Hematopoietic multipotent progenitor cell treated with erythropoietin and hydrocortisone succinate and interleukin-3 and kit ligand, for 8 days (in vitro differentiated cells): ENCODE data around the gene FERMT3.
"Not testable (repeated sequence)": the region's sequence is repeated elsewhere in the genome, so short reads cannot be mapped to it uniquely, and the experiment has no call there.

ENCODE experiments used
- DNase-seq: peaks from one replicate; pipeline ENCODE4 v3.0.0-alpha.2; 2015

Gene FERMT3

DNA sequence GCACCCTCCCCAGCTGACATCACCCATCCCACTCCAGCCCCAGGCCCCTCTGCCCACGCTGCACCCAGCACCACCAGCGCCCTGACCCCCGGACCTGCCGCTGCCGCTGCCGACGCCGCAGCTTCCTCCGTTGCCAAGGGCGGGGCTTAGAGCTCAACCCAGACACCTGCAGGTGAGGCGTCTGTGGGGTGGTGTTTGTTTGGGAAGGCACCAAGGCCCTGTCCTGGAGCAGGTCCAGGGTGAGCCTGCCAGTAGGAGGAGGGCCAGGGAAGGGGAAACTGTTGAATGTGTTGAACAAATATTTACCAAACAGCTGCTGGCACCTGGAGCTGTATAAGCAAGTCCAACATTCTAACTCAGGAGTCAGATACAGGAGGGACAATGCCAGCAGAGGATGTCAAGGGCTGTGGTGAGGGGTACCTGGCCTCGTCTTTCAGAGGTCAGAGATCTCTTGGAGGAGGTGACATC lies 31.0 kb downstream of the FERMT3 start:
- no peak for DNase-seq

DNA sequence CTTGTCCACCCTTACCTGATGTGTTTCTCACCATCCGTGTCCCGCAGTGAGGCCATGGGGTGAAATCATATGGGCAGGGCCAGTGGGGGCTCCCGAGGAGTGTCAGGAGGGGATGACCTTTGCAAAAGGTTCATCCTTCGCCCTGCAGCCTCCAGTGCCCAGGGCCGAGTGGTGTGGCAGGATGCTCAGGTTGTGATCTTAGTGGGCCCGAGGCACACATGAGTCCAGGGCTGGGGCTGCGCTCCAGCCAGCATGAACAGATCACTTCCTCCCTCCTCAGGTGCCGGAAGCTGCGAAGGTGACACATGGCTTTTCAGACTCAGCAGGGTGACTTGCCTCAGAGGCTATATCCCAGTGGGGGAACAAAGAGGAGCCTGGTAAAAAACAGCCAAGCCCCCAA lies 31.6 kb downstream of the FERMT3 start:
- DNase-seq, result no peak

DNA sequence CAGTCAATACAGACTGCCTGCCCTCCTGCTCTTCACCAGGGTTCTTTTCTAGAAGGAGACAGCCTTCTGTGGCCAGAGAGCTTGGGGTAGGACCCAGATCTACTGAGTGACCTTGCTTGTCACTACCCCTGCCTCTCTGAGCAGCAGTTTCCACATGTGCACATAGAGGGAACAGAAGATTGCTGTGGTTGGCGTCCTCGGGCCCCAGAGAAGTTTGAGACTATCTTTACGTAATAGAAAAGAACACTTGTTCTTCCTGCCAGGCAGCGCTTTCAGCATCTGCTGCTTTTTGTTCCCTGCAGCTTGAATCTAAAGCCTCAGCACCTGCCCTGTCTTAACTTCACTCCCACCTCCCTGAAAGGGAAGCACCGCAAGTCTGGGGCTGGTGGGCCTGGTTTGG lies 32.5 kb downstream of the FERMT3 start:
- DNase-seq, result no peak

DNA sequence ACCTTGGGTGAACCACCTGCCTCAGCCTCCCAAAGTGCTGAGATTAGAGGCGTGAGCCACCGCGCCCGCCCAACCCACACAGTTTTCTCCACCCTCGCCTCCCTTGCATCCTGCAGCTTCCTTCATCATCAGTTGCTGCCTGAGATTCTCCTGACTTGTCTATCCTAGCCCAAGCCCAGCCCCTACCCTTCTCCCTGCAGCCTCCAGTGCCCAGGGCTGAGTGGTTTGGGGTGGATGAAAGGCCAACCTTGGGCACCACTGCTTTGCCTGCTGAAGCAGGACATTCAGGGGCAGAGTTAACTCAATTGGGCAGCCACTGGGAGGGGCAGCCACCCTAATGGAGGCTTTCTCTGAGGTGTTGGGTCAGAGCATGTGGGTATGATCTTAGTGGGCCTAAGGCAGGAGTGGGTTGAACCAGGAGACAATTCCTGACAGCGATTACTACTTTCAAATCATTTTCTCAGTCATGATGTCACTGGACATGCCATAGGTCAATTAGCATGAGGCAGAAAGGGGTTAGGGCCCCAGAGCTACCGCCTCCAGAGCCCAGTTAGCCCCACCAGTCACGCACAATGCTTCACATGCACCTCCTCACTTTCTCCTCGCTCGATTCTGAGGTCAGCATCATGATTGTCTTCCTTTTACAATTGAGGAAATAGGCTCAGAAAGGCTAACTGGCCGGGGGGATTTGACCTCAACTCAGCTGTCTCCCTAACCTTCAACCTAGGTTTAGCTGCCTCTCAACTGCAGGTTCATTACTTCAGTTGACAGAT lies 33.3 kb downstream of the FERMT3 start:
- DNase-seq, result no peak

DNA sequence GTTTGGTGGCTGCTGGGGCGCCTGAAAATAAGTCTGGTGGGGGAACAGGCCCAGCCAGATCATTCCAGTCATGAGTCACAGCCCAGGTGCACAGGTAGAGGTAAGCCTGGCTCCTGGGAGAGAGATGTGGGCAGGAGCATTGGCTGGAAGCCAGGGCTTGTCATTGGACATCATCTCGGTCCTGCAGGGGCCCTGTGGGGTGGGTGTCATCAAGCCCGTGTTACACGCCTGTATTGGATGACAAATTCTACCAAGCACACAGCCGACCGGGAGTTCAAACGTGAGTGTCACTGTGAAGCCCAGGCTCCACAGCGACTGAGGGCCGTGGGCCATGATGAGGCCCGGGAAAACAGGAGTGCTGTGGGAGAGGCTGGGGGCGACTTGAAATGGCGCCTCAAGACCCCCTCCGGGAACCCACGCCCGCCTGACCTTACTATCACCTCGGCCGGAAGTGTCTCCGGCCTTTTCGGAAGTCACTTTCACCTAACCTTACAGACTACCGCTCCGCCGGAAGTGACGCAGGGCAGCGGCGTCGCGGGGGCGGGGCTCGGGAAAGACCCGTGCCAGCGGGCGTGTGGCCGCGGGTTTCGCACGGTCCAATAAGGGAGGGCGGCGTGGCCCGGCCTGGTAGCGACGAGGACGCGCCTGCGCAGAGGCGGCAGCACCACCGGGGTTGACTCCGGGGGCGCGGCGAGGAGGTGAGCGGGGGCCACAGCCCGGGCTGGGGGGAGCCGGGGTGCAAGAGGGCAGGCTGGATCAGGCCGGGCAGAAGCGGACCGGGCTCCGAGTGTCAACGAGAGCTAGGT lies 34.1 kb downstream of the FERMT3 start, which contains the start of gene FKBP2:
Gene FKBP2, plus strand, starts transcription at position 661 of the 806 bp plus-strand sequence. CDS start 1,293 bp downstream, outside the sequence.
- DNase-seq, result peak; percentile 97

DNA sequence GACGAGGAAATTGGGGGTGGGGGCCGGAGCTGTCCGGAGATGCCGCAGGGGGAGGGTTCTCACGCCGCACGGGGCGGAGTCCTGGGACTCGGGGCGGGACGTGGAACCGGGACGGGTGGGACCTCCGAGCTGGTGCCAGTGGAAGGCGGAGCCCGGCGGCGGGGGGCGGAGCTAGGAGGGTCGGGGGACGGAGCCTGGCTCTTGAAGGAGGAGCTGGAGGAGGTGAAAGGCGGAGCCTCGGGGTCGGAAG lies 34.6 kb downstream of the FERMT3 start:
- no peak for DNase-seq

DNA sequence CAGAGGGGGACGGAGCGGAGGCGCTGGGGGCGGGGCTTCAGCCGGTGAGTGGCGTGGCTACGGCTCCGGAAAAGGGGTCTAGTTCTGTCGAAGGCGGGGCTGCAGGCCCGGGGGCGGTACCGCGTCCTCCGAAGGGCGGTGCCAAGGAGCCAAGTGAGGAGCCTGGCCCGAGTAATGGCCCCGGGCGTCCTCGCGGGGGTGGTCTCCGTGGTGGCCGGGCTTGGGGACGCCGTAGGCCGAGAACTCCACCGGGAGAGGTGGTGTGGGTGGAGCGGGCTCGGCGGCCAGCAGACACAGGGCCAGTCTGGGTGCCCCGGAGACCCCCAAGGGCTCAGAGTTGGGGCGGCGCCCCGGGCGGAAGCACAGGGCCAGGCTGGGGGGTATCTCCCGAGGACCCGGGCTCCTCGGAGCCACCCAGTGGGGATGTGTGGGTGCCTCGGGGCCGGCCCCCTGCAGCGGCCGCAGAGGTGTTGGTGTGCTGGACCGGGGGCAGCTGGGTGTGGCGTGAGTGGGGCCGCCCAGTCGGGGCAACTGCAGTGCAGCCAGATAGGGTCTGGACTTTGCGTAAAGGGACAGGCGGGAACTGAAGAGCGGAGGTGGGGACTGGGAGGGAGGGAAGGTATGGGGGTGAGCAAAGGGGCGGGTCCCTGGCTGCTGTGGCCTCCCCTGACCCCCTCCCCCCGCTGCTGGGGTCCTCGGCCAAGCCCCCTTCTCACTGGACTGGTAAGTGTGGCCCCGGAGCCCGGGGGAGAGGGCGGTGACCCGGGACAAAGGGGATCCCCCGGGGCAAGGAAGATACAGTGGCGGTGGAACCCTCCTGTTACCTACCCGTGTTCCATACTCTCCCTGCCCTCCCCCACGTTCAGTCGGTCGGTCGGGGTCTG lies 35.2 kb downstream of the FERMT3 start:
- peak; percentile 98 for DNase-seq

DNA sequence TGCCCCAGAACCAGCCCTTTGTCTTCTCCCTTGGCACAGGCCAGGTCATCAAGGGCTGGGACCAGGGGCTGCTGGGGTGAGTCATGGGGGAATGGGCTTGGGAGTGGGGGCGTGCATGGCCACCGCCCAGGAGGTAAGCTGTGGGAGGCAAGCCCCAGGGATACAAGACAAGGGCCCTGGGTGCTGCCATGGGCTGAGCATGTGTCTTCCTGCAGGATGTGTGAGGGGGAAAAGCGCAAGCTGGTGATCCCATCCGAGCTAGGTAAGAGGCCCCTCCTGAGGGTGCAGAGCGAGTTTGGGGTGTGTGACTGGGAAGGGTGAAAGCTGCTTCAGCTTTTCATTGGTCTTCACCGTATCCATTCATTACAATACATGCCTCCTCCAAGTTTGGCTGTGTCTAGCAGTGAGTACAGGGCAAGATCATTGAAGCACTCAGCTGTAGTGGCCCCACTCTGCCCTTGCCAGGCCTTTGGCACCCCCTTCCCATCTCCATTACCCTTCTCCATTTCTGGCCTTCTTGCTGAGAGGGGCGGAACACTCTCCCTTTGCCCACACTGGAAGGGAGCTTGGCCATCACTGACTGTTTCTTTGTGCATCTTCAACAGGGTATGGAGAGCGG lies 36.8 kb downstream of the FERMT3 start:
- no peak for DNase-seq

DNA sequence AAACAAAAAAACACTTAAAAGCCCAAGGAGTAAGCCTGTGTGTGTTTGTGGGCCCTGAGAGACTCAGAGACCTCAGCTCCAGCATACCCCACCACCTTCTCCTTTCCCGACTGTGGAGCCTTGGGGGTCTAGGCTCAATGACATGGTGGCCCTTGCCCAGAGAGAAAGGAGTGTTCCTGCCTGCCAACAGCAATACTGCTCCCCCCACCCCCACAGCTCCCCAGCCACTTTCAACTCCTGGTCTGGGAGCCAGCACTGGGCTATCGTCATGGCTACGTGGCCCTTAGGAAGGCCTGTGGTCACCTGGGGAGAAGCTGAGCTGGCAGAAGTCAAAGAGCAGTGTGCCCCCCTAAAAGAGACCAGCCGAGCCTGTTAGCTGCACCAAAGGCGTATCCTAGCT lies 37.6 kb downstream of the FERMT3 start:
- DNase-seq, result no peak

DNA sequence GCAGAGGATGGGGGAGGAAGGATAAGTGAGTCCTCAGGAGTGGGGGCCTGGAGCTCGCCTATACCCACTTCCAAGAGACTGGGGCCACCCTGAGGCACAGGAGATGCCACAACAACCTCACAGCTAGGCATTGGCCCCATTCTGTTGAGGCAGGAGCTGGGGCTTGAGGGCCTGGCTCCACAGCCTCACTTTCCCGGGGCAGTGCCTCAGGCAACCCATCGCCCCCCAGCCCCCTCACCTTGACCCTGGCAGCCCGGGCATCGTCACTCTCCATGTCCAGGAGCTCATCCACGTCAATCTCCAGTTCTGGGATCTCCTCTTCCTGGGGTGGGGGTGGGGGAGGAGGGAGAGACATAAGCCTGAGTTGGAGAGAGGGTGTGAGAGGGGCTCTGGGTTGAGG lies 38.4 kb downstream of the FERMT3 start:
- no peak for DNase-seq

DNA sequence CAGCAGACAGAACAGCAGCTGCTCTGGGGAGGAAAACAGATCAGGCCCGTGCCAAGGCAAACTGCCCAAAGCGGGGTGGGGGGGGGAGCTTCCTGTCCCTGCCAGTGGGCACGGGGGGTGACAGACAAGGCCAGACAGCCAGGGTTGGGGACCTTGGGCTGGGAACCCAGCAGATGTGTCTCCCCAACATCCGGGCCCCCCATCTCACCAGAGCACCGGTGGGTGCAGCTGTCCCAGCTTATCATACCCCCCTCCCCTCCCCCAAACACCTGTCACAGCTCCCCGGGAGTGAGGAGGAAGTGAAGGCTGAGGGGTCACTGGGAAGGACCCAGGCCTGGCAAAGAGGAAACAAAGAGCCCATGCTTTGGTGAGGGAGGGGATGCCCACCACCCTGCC lies 38.9 kb downstream of the FERMT3 start:
- no peak for DNase-seq

DNA sequence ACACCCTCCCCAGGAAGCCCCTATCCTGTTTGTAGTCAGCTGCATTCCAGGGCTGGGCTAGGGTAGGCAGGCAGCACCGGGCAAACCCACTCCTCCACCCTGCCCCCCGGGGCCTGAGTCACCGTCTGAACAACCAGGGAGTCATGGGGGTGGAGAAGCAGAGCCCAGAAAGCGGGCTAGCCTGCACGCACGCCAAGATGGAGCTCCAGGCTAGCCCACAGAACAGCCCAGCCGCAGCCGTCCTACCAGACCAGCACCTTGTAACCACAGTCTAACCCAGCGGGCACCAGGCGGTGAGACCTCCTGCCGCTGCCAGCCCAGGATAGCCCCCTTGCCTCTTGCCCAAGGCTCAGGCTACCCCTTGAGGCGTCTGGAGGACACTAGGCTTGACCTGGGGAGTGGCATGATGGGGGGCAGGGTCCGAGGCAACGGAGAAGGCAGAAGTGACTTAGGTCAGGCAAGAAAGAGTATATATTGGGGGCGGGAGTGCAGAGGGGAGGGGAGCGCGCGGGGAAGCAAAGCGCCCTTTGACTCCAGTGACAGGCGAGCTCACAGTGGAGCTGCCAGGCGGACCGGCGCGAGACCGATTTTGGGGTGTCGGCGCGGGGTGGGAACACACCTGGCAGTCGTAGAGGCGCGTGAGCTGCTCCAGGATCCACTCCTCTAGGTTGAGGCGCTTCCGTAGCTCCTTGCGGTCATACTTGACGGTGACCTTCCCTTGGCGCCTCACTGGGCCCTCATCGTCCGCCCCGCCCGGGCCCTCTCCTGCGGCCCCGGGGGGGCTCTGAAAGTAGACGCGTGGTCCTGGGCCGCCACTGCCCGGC lies 39.5 kb downstream of the FERMT3 start:
- DNase-seq, result peak; percentile 82

DNA sequence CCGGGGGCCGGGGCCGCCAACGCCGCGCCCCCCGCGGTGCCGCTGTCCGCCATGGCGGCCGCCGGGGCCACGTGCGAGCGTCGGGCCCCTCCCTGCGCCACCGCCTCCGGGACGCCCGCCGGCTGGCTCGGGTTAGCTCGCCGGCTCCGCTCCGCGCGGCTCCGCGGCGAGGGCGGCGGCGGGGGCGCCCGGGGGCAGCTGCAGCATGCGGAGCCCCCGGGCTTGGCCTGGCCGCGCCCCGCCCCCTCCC lies 40.0 kb downstream of the FERMT3 start:
- not testable (repeated sequence) for DNase-seq

DNA sequence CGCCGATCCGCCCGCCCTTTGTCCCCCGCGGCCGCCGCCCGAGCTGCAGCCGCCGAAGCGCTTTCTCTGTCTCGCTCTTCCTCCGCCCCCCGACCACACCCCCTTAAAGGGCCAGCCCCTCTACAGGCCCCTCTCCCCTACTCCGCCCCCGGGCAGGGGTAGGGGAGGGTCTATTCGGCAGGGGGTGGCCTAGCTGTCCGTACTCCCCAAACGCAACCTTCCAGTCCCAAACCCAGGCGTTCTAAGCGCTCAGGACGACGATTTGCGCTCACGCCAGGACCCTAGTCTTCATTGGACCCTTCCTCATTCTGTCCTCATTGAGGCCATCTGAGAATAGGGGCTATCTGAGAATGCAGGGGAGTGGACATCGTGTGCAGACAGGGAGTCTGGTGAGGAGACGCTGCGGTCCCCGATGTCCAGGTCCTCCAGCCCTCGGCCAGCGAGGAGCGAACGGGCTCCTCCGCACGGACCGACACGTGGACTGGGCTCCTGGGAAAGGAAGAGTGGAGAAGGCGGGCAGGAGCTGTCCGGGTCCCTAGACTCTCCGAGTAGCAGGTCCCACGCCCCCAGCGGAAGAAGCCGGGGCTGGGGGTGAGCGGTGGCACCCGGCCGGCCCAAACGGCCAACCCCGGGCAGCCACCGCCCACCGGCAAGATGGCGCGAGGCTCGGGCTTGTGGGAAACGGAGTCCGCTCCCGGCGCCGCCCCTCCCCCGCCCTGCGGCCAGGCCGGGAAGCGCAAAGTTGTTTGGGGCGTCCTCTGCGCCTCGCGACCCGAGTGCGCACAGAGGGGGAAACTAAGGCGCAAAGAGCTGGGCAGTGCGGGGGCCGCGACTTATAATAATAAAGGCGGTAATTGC lies 40.6 kb downstream of the FERMT3 start, which contains the start of gene PPP1R14B:
Gene PPP1R14B, minus strand, starts transcription at position 73 of the 858 bp plus-strand sequence. CDS start 270 bp downstream, outside the sequence.
- peak; percentile 89 for DNase-seq

DNA sequence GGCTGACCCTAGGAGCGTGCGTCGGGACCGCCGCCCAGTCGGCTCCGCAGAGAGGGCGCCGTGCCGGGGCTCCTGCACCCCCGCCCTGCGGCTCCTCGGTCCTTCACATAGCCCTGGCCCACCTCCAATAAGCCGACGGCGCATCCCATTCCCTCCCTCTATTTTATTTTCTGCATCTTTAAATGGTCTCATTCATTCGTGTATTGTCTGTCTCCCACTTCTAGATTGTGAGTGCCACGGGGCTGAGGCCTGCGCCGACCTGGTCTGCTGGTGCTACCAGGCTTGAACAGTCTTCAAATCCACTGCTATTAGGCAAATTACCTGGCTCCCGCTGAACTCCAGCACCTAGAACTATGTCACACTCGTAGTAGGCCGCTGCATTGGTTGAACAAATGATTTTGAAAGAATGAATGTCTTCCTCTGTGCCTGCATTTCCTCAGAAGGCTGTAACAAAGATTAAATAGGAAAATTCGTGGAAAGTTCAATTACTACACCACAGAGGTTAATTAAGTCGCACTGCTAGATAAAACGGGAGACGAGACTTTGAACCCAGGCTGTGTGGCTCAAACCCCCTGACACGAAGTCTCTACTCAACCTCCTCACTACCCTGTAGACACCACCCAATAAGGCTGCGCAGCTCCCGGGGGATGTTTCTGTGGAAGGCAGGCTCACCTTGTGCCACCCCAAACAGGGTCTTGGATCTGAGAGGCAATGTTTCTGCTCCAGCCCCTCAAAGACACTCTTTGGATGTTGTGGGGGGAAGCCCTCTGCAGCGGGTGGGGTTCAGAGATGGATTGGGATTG lies 41.4 kb downstream of the FERMT3 start:
- peak; percentile 36 for DNase-seq

DNA sequence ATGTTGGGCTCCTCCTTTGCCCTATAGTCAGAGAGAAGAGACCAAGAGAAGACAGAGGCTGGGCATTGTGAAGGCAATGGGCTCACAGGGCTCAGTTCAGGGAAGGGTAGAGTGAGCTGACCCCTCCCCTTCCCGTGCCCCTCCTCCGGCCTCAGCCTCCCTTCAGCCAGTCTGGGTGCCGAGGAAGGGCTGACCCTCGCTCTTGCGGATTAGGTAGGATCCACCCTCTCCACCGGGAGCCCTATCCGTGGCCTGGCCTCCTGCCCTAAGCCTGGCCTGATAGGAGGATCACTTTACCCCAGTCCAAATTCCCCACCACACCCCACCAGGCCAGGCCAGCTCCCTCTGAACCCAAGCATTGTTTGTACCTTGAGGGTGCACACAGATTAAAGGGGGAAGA lies 42.1 kb downstream of the FERMT3 start:
- no peak for DNase-seq

DNA sequence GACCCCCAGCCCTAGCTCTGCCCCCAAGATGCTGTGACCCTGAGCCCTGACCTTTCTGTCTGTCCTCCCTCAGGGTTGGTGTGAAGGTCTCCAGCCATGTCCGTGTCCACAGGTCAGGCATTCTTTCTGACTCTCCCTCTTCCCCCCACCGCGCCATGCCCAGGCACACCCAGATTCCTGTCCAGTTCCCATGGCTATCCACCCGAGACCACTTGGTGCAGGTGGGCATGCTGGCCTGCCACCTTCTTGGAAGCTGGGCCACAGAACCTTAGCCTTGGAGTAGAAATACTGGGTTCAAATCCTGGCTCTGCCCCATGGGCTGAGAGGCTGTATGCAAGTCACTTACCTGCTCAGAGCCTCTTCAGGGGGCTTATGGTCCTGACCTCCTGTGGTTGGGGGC lies 42.5 kb downstream of the FERMT3 start:
- no peak for DNase-seq

DNA sequence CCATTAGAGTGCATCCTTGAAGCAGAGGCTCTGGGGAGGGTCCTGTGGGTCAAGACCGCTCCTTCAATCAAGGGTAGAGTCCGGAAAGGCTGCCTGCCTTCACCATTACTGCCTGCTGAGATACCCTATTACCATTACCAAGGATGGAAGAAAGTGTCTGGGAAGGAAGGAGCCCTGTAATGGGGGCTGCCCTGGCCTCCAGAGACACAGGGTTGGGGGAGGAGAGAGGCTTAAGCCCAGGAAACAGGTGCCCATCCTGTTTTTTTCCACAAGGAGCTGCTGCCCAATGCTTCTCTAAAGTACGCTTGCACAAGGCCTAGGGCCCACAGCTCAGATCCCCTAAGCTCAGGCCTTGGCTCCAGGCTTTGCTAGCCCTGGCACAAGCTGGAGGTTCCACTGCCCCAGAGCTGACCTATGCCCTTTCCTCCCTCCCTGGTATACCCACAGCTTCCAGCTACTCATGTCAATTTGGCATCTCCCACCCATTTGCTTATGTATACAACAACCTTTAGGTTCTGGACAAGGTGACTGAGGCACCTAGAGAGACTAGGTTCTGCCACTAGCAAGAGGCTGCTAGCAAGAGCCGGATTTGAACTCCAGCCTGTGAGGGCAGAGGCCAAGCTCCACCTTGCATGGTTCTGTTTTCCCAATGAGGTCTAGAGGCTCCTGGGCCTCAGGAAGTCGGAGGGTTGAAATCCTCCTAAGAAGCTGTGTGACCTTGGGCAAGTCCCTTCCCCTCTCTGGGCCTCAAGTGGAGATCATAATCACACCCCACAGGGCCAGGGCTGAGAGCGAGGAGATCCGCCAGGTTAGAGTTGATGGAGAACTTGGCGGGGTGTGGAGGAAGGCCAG lies 43.3 kb downstream of the FERMT3 start:
- no peak for DNase-seq

DNA sequence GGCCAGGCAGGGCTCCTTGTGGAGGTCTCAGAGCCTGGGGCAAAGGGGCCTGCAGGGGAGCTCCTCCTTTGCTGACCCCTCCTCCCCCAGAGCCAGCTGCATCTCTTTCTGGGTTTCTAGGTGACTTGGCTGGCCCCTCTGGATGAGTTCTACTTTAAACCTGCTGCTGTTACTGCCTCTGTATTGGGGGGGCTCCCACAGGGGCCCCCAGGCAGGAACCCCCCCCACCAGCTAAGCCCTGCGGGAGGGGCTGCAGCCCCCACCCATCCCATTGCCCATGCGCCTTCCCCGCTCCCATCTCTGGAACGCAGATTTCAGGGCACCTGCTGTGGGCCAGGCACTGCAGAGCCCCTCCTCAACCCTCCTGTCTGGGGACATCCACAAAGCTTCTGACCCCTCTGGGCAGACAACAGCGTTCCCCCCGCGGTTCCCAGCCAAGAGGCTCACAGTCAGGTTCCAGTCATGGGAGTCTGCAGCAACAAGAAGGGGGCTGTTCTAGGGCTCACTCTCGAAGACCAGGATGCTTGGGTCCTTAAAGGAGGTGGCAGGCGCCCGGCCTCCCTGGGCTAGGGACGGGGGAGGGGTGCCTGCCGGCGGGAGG lies 44.0 kb downstream of the FERMT3 start:
- DNase-seq, result no peak
